Activated CD4-positive, alpha-beta memory T cell treated with anti-CD3 and anti-CD28 coated beads for 36 hours (primary cell): ENCODE data around the gene TESMIN. TPM values are rescaled to one million over a fixed set of nuclear protein-coding genes. Genes with fewer than 3 reads are reported as not detected.

ENCODE experiments used
- CTCF ChIA-PET: fragments of 350-600 bp; sonication (Branson Sonifier 250); formaldehyde crosslinking; loops from one replicate; lab custom pipeline; 2021; ENCODE audit warnings: antibody characterized with exemption, inconsistent platforms; lab: Charles Lee
- POLR2A ChIA-PET: fragments of 350-600 bp; sonication (Branson Sonifier 250); formaldehyde crosslinking; loops from one replicate; lab custom pipeline; 2021; ENCODE audit warnings: antibody characterized with exemption; lab: Charles Lee
- DNase-seq: peaks from one replicate; pipeline ENCODE4 v3.0.0-alpha.2; 2020
- H3K27ac Mint-ChIP-seq: one replicate; pipeline ENCODE4 v1.8.0; 2021; ENCODE audit warnings: mixed read lengths
- H3K27me3 Mint-ChIP-seq: one replicate; pipeline ENCODE4 v1.8.0; 2021; ENCODE audit warnings: mixed read lengths
- H3K36me3 Mint-ChIP-seq: one replicate; pipeline ENCODE4 v1.8.0; 2021; ENCODE audit warnings: mixed read lengths
- H3K4me1 Mint-ChIP-seq: one replicate; pipeline ENCODE4 v1.8.0; 2021; ENCODE audit warnings: low read depth, mixed read lengths
- H3K4me3 Mint-ChIP-seq: one replicate; pipeline ENCODE4 v1.8.0; 2021; ENCODE audit warnings: mild to moderate bottlenecking, mixed read lengths
- H3K9me3 Mint-ChIP-seq: one replicate; pipeline ENCODE4 v1.8.0; 2021; ENCODE audit warnings: mixed read lengths
- intact Hi-C: fragments of 100-400 bp; cut with micrococcal nuclease; formaldehyde crosslinking; loops from one replicate; pipeline ENCODE4 v1.15.1; 2023
- total RNA-seq, 2 experiments: library from RNA; stranded (reverse); gene quantifications; one replicate each; pipeline ENCODE4 v1.2.3, GENCODE V29; 2021

The TESMIN gene, protein sequence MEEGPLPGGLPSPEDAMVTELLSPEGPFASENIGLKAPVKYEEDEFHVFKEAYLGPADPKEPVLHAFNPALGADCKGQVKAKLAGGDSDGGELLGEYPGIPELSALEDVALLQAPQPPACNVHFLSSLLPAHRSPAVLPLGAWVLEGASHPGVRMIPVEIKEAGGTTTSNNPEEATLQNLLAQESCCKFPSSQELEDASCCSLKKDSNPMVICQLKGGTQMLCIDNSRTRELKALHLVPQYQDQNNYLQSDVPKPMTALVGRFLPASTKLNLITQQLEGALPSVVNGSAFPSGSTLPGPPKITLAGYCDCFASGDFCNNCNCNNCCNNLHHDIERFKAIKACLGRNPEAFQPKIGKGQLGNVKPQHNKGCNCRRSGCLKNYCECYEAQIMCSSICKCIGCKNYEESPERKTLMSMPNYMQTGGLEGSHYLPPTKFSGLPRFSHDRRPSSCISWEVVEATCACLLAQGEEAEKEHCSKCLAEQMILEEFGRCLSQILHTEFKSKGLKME
- 1 to 10 TPM; 6.6 to 7.3 TPM for total RNA-seq

DNA sequence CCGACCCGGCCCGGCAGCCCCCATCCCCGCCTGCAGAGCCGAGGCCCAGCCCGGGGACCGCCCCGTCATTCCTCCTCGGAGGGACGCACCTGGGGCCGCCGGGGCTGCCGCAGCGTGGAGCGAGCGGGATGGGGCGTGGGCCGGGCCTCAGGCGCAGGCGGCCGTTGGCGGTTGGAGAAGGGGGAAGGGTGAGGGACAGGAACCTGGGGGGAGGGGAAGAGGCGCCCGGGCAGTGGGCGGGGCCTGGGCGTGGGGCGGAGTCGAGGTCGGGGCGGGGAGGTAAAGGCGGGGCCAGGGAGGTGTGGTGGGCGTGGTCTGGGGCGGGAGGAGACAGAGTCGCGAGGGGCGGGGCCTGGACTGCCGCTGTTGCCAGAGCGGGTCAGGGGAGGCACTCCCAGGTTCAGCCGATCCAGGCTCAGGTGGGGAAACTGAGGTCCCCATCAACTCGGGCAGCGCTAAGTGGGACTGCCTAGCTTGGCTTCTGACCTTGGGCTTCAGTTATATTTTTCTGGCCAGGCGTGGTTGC is at the start of gene TESMIN:
Gene TESMIN (minus strand): TSS at position 190 of the 526 bp plus-strand sequence. CDS start 860 bp downstream, outside the sequence.
- peak; percentile 96 for DNase-seq
- POLR2A ChIA-PET = no interaction called here
- H3K27ac Mint-ChIP-seq = no peak within 1 kb of the TSS
- intact Hi-C loops = loop anchor here (1.0 kb wide), 1 partner anchor 88 kb away; no protein-coding TSS in a partner anchor
- peaks cover 12% of the 10 kb centered on the region for H3K4me1 Mint-ChIP-seq
- H3K36me3 Mint-ChIP-seq = no peaks in the 10 kb centered on the region
- H3K4me3 Mint-ChIP-seq = peak within 1 kb of the TSS; percentile 64
- no peaks in the 10 kb centered on the region for H3K9me3 Mint-ChIP-seq
- CTCF ChIA-PET = no interaction called here
- no peaks in the 10 kb centered on the region for H3K27me3 Mint-ChIP-seq

DNA sequence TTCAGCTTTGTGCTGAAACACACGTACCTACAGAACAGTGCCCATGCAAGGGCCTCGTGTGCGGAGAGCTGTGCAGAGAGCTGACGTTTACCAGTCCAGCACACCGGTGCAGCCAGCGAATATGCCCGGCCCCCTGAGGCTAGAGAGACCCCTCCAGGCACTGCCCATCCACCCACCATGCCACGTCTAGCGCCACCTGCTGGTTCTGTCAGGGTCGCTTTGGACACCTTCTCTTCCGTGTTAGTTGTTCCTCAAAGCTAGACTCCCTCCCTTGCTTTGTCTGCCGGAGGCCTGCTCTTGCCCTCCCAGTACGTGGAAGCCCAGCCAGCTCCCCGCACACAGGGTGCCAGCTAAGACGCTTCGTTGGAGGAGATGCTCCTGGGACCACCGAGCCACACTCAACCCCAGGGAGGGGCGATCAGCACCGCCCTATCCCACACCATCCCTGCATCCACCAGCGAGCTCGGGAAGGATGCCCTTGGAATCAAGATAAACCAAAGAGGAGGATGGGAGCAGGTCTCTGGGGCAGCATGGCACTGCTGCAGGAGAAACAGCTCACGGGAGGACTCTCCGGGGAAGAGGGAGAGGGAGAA is 47.0 kb upstream of the TESMIN start:
- H3K27ac Mint-ChIP-seq = no peak overlapping the region
- H3K36me3 Mint-ChIP-seq = peaks cover 20% of the 10 kb centered on the region
- peak; percentile 53 for DNase-seq
- no peaks in the 10 kb centered on the region for H3K4me1 Mint-ChIP-seq
- POLR2A ChIA-PET = no interaction called here
- CTCF ChIA-PET = interaction anchor here (0.6 to 3.1 kb wide), 16 partner anchors 8 to 215 kb away, joined by 3 to 29 read pairs (median 4); no protein-coding TSS in a partner anchor
- intact Hi-C loops = no loop called here
- H3K27me3 Mint-ChIP-seq = no peaks in the 10 kb centered on the region
- no peaks in the 10 kb centered on the region for H3K9me3 Mint-ChIP-seq
- H3K4me3 Mint-ChIP-seq = no peak overlapping the region

DNA sequence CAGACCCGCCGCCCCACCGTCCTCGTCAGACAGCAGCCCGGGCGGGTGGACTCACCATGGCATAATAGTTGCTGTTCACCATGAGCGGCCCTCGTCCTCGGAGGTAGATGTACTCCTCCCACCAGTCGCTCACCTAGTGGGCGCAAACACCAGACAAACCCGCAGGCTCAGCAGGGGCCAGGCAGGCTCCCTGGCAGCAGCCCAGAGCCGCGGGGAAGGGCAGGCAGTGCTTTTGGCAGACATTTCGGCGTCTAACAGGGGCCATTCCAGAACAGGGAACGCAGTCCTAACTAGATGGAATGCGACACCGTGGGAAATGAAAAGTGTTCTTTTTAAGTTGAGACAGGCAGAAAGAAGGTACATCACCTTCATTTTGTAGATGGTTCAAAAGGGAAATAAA is 45.5 kb upstream of the TESMIN start:
- no peak overlapping the region for H3K27ac Mint-ChIP-seq
- ChIA-PET POLR2A (no interaction called here), CTCF (interaction anchor here (2.1 to 3.1 kb wide), 3 partner anchors 10 to 47 kb away, joined by 6 to 29 read pairs (median 16); no protein-coding TSS in a partner anchor)
- H3K4me1 Mint-ChIP-seq = no peaks in the 10 kb centered on the region
- no peaks in the 10 kb centered on the region for H3K27me3 Mint-ChIP-seq
- intact Hi-C loops = no loop called here
- H3K4me3 Mint-ChIP-seq = no peak overlapping the region
- peaks cover 25% of the 10 kb centered on the region for H3K36me3 Mint-ChIP-seq
- H3K9me3 Mint-ChIP-seq = no peaks in the 10 kb centered on the region
- no peak for DNase-seq

DNA sequence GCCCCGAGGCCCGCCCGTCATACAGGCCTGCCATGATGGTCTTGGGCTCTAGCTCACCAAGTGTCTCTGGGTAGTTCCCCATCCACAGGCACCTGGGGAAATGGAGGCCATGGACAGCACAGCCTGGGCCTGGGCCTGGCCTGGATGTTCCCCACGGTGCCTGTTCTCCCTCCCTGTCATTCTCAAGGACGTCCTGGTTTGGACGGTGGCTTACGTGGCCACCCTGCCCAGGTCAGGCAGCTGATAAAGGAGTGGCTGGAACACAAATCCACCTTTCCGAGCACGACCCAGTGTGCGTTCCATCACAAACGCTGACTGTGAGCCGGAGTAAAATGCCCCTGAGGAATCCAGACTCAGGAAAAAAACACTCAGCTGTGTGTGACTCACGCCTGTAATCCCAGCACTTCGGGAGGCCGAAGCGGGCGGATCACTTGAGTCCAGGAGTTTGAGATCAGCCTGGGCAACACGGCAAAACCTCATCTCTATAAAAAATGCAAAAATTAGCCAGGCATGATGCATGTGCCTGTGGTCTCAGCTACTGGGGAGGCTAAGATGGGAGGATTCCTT is 41.2 kb upstream of the TESMIN start:
- Mint-ChIP-seq H3K36me3 (peaks cover 23% of the 10 kb centered on the region), H3K9me3 (no peaks in the 10 kb centered on the region), H3K27ac (no peak overlapping the region), H3K4me1 (no peaks in the 10 kb centered on the region), H3K4me3 (no peak overlapping the region), H3K27me3 (no peaks in the 10 kb centered on the region)
- POLR2A ChIA-PET = no interaction called here
- DNase-seq = no peak
- CTCF ChIA-PET = no interaction called here
- intact Hi-C loops = no loop called here

DNA sequence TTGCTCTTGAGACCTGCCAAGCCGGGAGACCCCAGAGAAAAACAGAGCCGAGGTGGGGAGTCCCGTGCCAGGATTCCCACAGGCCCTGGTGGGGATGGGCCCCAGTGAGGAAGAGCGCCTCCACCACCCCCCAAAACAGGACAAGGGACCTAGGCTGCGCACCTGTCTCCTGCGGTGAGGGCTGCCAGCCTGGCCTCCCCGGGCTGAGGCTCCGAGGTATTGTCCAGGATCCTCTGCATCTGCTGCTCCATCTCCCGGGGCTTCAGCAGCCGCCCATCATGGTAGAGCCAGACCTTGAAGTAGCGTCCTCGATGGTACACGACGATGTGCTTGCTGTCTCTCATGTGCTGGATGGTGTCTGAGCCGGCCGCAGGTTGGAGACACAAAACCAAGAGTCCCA is 33.3 kb upstream of the TESMIN start:
- ChIA-PET POLR2A (interaction anchor here (0.7 kb wide), 1 partner anchor 73 kb away, joined by 3 read pairs; no protein-coding TSS in a partner anchor), CTCF (interaction anchor here (3.9 kb wide), 1 partner anchor 13 kb away, joined by 16 read pairs; no protein-coding TSS in a partner anchor)
- H3K9me3 Mint-ChIP-seq = no peaks in the 10 kb centered on the region
- H3K36me3 Mint-ChIP-seq = peaks cover 15% of the 10 kb centered on the region
- no peaks in the 10 kb centered on the region for H3K27me3 Mint-ChIP-seq
- no peaks in the 10 kb centered on the region for H3K4me1 Mint-ChIP-seq
- intact Hi-C loops = no loop called here
- no peak overlapping the region for H3K27ac Mint-ChIP-seq
- DNase-seq = no peak
- H3K4me3 Mint-ChIP-seq = no peak overlapping the region

DNA sequence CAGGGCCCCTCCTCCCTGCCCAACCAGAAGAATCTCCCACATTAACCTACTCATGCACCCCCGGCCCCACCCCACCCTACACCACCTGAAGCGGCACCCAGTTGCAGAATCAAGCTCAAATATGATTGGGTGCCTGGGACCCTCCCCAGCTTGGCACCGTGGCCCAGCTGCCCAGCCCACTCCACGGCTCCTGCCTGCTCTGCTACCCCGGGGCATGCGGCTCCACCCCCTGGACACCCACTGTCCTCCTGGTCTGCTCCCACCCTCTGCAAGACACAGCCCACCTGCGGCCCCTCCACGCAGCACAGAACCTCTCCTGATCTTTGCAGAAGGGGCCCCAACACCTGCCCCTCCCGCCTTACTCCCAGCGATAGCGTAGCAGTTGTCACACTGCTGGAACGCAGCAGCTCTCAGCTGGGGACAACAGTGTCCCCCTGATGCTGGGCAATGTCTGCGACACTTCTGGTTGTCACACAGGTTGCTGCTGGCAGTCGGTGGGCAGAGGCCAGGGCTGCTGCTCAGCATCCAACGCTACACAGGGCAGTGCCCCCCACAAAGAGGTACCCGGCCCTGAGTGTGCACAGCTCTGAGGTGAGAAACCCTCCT is 32.0 kb upstream of the TESMIN start:
- CTCF ChIA-PET = no interaction called here
- H3K4me1 Mint-ChIP-seq = no peaks in the 10 kb centered on the region
- no peak overlapping the region for H3K4me3 Mint-ChIP-seq
- H3K9me3 Mint-ChIP-seq = no peaks in the 10 kb centered on the region
- intact Hi-C loops = no loop called here
- H3K27me3 Mint-ChIP-seq = no peaks in the 10 kb centered on the region
- peaks cover 19% of the 10 kb centered on the region for H3K36me3 Mint-ChIP-seq
- POLR2A ChIA-PET = no interaction called here
- H3K27ac Mint-ChIP-seq = no peak overlapping the region
- DNase-seq = no peak

DNA sequence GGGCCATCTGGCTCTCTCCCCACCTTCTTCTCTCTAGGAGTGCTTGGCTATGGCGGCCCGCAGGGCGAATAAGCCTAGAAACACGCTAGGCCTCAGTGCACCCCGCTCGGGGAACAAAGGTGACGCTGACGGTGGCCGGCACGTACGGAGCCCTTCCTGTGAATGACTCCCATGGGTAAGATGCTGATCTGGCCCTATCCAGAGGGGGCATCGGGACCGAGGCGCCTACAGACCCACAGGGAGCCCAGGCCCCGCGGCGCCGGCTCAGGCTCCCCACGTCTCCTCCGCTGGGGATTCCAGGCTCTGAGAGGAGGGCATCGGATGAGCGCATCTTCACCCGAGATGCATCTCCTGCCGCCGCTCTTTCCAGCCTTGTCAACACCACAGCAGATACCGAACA is 31.4 kb upstream of the TESMIN start:
- ChIA-PET CTCF (no interaction called here), POLR2A (no interaction called here)
- Mint-ChIP-seq H3K27ac (no peak overlapping the region), H3K4me3 (no peak overlapping the region), H3K27me3 (no peaks in the 10 kb centered on the region), H3K9me3 (no peaks in the 10 kb centered on the region), H3K4me1 (no peaks in the 10 kb centered on the region), H3K36me3 (peaks cover 24% of the 10 kb centered on the region)
- no peak for DNase-seq
- intact Hi-C loops = no loop called here

DNA sequence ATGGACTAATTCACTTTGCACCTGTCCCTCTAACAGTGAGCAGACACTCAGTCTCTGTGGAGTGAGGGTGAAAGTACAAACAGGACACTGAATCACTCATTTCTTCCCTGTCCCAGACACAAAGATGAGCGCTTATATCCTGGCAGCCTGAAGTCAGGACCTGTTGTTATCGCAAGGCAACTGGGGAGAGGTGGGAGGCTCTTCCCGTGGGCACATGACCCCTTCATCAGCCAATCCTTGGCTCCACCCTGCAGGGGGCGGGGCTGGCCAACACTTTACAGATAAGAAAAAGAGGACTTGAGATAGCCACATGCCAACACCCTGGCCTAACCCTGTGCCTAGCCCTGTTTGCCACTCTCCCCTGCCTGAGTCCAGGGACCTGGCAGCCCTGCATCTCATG is 29.5 kb upstream of the TESMIN start:
- peak; percentile 14 for DNase-seq
- no peak overlapping the region for H3K27ac Mint-ChIP-seq
- intact Hi-C loops = no loop called here
- no peaks in the 10 kb centered on the region for H3K4me1 Mint-ChIP-seq
- H3K4me3 Mint-ChIP-seq = no peak overlapping the region
- no peaks in the 10 kb centered on the region for H3K27me3 Mint-ChIP-seq
- peaks cover 27% of the 10 kb centered on the region for H3K36me3 Mint-ChIP-seq
- H3K9me3 Mint-ChIP-seq = no peaks in the 10 kb centered on the region
- ChIA-PET CTCF (interaction anchor here (0.6 kb wide), 1 partner anchor 153 kb away, joined by 3 read pairs; no protein-coding TSS in a partner anchor), POLR2A (no interaction called here)

DNA sequence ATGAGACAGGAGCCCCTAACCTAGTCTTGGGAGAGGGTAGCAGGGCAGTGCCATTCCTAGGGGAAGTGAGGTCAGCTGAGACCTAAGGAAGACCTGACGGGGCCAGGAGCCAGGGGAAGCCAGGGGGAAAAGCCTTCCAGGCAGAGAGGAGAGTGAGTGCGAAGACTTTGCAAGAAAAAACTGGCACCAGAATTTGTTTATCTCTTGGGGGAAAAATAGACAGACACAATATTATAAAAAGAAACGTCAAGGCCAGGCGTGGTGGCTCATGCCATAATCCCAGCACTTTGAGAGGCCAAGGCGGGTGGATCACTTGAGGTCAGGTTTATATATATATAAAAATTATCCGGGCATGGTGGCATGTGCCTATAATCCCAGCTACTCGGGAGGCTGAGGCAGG is 26.9 kb upstream of the TESMIN start:
- intact Hi-C loops = no loop called here
- Mint-ChIP-seq H3K4me3 (no peak overlapping the region), H3K4me1 (no peaks in the 10 kb centered on the region), H3K27me3 (no peaks in the 10 kb centered on the region), H3K36me3 (peaks cover 34% of the 10 kb centered on the region), H3K9me3 (no peaks in the 10 kb centered on the region), H3K27ac (no peak overlapping the region)
- ChIA-PET CTCF (interaction anchor here (0.8 kb wide), 1 partner anchor 66 kb away, joined by 3 read pairs; no protein-coding TSS in a partner anchor), POLR2A (no interaction called here)
- no peak for DNase-seq

DNA sequence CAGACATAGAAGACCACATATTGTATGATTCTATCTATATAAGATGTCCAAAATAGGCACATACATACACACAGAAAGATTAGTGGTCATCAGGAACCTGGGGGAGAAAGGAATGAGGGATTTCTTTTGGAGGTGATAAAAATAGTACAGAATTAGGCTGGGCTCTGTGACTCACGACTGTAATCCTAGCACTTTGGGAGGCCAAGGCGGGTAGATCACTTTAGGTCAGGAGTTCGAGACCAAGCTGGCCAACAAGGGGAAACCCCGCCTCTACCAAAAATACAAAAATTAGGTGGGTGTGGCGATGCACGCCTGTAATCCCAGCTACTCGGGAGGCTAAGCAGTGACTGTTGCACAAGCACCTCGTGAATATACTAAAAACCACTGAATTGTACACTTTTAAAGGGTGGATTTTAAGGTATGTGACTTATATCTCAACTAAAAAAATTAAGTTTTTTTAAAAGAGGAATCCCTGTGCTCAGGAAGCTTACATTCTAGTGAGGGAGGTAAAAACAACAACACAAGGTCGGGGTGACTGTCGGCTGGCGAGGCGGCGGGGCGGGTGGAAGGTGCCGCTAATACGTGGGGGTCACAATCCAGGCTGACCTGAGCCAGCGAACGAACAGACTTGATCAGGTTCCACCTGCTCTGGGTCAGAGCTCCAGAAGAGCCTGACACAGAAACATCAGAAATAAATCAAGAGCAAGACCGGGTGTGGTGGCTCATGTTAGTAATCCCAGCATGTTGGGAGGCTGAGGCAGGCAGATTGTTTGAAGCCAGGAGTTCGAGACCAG is 25.3 kb upstream of the TESMIN start:
- peaks cover 38% of the 10 kb centered on the region for H3K36me3 Mint-ChIP-seq

DNA sequence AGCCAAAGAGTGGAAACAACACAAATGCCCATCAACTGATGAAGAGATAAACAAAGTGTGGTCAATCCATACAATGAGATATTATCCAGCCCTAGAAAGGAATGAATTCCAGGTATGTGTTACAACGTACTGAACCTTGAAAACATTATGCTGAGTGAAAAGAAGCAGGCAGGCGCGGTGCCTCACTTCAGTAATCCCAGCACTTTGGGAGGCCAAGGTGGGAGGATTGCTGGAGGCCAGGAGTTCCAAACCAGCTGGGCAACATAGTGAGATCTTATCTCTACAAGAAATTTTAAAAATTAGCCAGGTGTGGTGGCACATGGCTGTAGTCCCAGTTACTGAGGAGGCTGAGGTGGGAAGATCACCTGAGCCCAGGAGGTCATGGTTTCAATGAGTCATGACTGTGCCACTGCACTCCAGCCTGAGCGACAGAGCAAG is 24.6 kb upstream of the TESMIN start:
- ChIA-PET POLR2A (no interaction called here), CTCF (no interaction called here)

More for the DNA sequence above, 25.3 kb upstream of the TESMIN start:
- ChIA-PET CTCF (no interaction called here), POLR2A (no interaction called here)
- no peak for DNase-seq
- intact Hi-C loops = no loop called here
- Mint-ChIP-seq H3K27ac (no peak overlapping the region), H3K27me3 (no peaks in the 10 kb centered on the region), H3K4me1 (no peaks in the 10 kb centered on the region), H3K4me3 (no peak overlapping the region), H3K9me3 (no peaks in the 10 kb centered on the region)

More for the DNA sequence above, 24.6 kb upstream of the TESMIN start:
- intact Hi-C loops = no loop called here
- Mint-ChIP-seq H3K9me3 (no peaks in the 10 kb centered on the region), H3K36me3 (peaks cover 38% of the 10 kb centered on the region), H3K4me1 (no peaks in the 10 kb centered on the region), H3K27ac (no peak overlapping the region), H3K27me3 (no peaks in the 10 kb centered on the region), H3K4me3 (no peak overlapping the region)
- no peak for DNase-seq
